GM15510 (cell line): ENCODE results near the gene GRID2.

Experiments used
- POLR2A ChIP-seq: IDR thresholded peaks from 3 replicates; pipeline ENCODE4 v1.6.1; 2011; ENCODE audit warnings: borderline replicate concordance; ENCODE audit not compliant: insufficient read length; ENCODE audit errors: extremely low read depth

The GRID2 gene

DNA sequence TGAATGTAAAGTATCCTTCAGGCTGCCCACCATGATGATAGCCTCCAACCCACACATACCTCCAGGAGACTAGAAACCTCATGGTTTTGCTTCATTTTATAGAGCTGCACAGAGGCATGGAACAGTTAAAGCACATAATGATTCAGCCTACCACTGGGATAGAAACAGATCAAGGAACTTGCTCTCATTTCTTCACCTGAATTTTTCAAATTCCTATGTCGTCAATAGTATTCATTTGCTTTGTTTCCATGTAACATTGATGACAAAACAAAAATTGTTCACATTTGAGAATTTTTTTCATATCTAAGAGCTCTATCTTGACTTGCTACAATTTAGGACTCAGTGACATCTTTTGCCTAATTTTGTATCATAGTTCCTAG is 1473.3 kb downstream of the GRID2 start:
- TF ChIP-seq POLR2A: no peak

DNA sequence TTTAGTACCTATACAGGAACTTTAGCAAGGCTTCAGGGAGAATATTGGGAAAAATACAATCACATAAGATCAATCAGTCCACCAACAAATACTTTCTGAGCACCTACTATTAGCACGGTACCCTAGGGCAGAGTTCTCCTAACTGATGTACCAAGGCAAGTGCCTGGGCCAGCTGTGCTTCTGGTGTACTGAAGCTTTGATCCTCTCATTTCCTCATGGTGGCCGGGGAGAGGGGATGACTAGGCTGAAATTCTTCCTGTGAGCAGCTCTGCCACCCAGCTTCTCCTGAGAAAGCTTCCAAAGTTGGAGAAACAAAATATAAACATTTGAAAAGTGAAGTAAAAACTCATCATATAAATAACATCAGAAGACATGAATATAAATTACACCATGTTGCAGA is 1475.5 kb downstream of the GRID2 start:
- no peak for TF ChIP-seq POLR2A

DNA sequence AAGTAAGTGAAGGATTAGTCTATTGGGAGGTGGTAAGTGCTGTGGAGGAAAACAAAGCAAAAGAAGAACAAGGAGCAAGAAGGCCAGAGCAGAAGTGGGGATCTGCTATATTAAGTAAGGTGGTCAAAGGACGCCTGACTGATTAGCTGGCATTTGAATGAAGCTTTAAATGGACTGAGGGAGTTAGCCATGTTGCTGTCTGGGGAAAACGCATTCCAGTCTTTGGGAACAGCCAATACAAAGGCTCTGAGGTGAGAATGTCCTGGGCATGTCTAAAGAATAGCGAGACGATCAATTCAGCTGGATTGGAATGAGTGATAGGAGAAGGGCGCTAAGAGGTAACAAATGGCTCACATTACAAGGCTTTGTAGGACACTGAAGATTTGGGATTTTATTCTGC is 1476.3 kb downstream of the GRID2 start:
- no peak for TF ChIP-seq POLR2A

DNA sequence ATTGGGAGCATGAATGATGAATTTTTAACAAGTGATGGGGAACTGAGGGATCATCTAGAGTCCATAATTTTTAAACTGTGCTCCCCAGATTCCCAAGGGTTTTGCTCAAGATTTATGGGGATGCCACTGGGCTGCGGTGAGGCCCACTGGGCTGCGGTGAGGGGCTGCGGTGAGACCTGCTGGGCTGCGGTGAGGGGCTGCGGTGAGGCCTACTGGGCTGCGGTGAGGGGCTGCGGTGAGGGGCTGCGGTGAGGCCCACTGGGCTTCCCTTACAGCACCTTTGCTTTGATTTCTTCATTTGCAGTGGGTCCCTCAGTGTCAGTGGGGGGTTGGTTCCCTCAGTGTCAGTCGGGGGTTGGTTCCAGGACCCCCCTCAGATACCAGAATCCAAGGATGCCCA is 1477.4 kb downstream of the GRID2 start:
- TF ChIP-seq POLR2A: no peak

DNA sequence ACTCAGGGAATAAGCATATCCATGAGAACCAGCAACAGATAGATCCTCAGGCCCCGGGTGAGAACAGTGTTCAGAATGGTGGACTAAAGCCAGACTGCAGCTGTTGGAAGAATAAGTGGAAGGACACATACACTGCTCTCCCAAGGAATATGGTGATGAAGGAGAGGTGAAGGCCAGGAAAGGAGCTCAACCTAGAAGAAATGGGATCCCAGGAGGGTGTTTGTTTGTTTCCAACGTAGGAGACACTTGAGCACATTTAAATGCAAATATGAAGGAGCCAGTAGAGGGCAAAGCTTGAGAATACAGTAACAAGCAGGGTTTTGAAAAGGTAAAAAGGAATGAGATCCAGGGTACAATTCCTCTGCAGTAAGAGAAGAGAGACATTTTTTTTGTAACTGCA is 1482.4 kb downstream of the GRID2 start:
- TF ChIP-seq POLR2A: no peak

DNA sequence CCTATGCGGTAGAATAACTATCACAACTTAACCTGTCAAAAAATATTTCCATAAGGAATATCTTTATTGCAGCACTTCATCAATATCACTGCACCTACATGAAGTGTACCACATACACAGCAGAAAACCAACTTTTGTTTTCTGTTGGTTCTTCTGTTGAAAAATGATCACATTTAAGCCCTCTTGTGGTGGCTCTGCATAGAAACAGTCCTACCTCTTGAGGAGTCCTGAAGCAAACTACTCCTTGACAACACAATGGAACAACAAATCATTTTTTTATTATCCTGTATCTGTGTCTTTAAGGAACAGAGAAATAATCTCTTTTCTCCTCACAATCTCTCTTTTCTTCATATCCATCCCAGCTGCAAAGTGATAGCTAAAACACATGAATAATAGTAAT is 1484.9 kb downstream of the GRID2 start:
- no peak for TF ChIP-seq POLR2A

DNA sequence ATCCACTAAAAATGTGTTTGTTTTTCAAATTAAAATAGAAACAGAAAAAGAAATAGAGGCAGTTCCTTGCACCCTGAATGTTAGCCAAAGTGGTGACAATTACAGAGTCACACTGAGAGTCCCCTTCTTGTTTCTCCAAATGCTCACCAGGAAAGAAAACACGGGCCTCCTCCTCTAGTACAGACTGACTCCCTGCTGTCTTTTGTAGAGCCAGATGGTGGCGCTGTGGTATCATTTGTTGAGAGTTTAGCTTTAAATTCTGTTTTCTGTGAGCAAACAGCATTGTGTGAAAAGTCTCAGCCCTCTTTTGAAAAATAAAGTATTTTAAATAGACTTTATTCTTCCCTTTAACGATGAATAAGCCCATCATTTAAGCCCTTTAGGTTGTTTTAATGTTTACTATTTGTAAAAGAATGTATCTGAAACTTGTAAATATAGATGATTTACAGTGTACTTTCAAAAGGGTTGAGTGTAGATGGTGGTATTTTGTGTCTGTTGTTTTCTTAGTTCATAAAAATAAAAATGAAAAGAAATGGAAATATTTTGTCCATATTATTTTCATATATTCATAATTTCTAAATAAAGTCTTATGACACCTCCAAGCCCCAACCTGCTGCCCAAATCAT is 1487.9 kb downstream of the GRID2 start:
- no peak for TF ChIP-seq POLR2A

DNA sequence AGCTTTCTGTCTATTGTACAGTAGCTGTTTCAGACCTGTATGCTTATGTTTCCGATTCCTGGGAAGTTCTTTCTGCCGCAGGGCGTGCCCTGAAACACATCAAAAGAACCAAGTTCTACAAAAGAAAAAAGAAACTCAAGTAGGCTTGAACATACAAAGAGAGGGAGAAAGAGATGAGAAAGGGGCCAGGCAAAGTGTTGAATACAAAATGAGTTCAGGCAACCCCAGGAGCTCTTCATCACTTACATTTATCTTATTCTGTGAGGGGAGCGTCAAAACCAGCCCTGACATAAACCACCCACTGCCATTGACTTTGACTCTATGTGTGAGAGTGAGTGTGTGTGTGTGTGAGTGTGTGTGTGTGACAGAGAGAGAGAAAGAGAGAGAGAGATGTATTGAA is 1498.3 kb downstream of the GRID2 start:
- TF ChIP-seq POLR2A: no peak

DNA sequence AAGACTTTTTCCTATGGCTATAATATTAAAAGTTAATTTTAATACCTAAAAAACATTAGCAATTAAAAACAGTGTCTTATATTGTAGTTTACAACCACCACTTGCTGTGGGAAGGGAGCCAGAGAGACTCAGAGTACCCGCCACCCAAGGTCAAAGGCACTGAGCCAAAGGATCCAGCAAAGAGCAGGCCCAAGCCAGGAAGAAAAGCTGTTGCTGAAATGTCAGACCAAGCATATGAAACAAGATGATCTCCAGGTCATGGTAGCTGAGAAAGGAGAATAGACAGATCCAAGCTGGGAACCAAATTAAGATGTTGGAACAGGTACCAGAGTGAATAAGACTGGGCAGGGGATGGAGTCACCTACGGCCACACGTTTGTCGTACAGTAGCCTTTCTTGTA is 1506.0 kb downstream of the GRID2 start:
- TF ChIP-seq POLR2A: no peak

DNA sequence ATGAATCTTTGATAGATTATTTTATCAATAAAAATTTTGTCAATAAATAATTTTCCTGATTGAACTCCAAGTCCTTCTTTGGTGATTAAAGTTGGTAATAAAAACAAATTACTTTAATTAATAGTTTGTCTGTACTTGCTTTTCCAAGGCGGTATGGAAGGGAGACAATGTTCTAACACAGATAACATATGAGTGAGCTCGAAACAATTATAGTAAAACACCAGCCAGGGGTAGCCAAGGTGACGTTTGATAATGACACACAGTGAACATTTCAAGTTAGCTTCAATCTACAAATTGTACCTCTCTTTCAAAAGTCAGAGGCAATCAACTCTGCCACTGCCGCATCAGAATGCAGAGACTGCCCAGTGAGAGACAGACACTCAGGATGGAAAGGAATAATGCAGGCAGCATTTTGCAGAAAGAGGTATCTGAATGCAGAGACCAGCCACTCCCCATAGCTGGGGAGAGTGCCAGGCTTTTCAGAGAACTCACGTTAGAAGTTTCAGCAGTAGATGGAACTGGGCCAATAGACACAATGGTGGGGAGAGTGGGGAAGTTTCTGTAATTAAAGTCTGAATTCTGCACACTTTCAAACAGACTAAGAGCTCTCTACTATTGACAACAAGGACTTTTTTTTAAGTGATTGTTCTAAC is 1506.7 kb downstream of the GRID2 start:
- TF ChIP-seq POLR2A: no peak

DNA sequence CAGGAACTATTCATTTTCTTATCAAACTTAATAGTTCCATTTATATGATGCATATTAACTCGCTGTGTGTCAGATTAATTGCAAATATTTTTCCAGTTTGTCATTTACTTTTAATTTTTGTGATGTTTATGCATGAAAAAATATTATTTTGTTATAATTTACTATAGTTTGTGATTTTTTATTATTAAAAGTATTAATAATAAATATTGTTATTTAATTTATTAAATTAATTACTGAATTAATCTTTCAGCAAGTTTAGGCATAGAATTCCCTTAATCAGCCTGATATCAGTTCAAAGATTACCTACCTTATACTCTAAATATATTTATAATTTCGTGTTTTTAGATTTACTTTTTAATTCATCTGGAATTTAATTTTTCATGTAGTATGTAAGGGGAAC is 1509.3 kb downstream of the GRID2 start:
- no peak for TF ChIP-seq POLR2A

DNA sequence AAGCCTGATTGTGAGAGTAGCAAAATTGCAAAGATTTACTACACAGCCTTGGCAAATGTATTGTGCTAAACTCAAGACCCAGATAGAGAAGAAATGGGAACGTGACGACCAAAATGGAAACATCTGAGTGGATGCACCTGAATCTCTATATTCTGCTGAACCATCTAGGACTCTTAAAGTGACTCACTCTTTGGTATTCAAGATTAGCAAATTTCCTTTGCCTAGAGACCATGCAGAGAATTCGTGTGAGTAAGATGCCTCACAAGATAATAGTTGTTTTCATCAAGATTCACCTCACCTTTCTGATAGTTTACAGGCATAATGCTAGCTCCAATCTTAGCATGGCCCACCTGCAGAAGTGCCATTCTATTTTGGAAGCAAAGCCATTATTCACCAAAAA is 1510.4 kb downstream of the GRID2 start:
- TF ChIP-seq POLR2A: no peak

DNA sequence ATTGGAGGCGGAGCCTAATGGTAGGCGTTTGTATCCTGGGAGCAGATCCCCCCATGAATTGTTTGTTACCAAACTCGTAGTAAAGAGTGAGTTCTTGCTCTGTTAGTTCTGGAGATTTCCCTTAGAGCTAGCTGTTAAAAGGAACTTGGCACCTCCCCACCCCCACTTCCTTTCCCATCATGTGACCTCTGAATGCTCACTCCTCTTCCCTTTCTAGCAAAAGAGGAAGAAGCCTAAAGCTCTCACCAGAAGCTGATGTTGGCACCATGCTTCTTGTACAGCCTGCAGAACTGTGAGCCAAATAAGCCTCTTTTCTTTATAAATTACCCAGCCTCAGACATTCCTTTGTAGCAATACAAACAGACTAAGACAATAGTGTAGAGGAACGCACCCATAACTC is 1511.0 kb downstream of the GRID2 start:
- TF ChIP-seq POLR2A: no peak
